Uterus (tissue), 2 donors: ENCODE results near the gene TFPI.

Source experiments
- POLR2A ChIP-seq, 2 donors: fragments of 450-650 bp; IDR thresholded peaks; one replicate each; pipeline ENCODE4 v1.6.1; 2016; ENCODE audit warnings: antibody characterized with exemption in 2 of 2, mild to moderate bottlenecking in 1 of 2, moderate library complexity in 1 of 2
- TF ChIP-seq, protein P1 (sequence below), 4 experiments: fragments of 200-600 bp in 2 of 4; fragments of 450-650 bp in 2 of 4; sonication (generic) in 2 of 4; IDR thresholded peaks; one replicate each; pipeline ENCODE4 v1.5.1; 2016 to 2019; ENCODE audit warnings: antibody characterized with exemption in 4 of 4, mild to moderate bottlenecking in 2 of 4, moderate library complexity in 1 of 4

DNA sequence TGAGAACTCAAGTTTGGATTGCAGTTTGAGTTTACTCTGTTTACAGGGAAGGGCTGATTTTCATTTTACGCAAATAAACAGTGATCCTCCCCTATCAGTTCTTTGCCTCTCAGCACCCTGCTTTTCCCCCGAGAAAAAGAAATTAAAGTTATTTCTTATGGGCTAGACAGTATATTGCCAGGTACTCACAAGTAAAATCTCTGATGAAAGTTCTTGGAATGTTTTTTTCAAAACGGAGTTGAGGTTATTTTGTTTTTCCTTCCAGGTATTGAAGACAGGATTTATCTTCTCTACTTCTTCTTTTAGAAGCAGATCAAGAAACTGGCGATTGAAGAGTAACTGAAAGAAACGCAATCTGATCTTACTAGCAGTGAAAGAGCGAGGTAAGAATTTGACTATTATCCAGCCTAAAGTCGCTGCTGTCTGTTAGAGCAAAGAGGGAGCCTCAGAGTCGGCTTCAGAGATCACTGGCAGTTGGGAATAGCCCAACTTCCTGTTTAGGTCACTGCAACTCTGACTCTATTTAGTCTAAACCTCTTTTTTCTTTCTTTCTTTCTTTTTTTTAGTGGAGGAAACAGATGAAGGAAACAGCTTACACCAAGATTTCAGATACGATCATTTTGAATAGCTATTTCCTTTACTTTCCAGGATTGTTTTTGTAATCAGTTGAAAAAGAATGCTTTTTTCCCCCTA is at the start of gene TFPI:
- TF ChIP-seq, protein P1, sequence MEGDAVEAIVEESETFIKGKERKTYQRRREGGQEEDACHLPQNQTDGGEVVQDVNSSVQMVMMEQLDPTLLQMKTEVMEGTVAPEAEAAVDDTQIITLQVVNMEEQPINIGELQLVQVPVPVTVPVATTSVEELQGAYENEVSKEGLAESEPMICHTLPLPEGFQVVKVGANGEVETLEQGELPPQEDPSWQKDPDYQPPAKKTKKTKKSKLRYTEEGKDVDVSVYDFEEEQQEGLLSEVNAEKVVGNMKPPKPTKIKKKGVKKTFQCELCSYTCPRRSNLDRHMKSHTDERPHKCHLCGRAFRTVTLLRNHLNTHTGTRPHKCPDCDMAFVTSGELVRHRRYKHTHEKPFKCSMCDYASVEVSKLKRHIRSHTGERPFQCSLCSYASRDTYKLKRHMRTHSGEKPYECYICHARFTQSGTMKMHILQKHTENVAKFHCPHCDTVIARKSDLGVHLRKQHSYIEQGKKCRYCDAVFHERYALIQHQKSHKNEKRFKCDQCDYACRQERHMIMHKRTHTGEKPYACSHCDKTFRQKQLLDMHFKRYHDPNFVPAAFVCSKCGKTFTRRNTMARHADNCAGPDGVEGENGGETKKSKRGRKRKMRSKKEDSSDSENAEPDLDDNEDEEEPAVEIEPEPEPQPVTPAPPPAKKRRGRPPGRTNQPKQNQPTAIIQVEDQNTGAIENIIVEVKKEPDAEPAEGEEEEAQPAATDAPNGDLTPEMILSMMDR (IDR thresholded peaks at IDR 0.05) = no peak
- TF ChIP-seq POLR2A (IDR thresholded peaks at IDR 0.05) = peak; percentile 36 to 63
